ENCODE data around the gene MXI1. TPM values are rescaled to one million over a fixed set of nuclear protein-coding genes. Genes with fewer than 3 reads are reported as not detected.

The MXI1 gene
- total and polyA plus RNA-seq, 2 of the 4 experiments (the other 2 are of a cell fraction), result 7.2 to 11.8 TPM

DNA sequence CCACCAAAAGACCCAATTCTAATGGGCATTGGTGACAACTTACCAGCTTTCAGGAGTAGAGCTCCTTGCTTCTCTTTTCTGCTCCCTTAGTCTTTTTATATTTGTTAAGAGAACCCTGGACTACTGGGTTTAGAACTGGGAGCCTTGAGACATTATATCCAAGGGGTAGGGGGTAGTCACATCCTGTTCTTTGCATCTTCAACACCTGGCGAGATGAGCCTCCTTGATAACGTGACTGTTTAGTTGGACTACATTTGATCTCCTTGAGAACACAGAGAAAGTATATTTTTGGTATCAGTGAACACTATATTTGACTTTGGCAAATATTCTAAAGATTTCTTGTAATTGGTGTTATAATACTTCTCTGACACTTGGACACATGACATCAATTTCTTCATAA lies 106.3 kb downstream of the MXI1 start:
- H3K14ac ChIP-seq (replicated peaks; ENCODE audit: low read depth, low read length), result no peak overlapping the region
- H3K23ac ChIP-seq (ENCODE audit: low read depth, low read length), result no peak overlapping the region
- H2AFZ ChIP-seq (replicated peaks; ENCODE audit: low read length, poor library complexity), result no peak overlapping the region
- H3K27ac ChIP-seq (ENCODE audit: insufficient read depth, low read length), result no peak overlapping the region
- H2BK120ac ChIP-seq (ENCODE audit: low read depth, low read length), result no peak overlapping the region
- peaks cover 2% of the 10 kb centered on the region; the same call in 1 of the 2 replicates for H3K9me1 ChIP-seq (ENCODE audit: insufficient read depth, low read length)
- H2BK20ac ChIP-seq (ENCODE audit: low read depth, low read length), result no peak overlapping the region
- in situ Hi-C loops (cut with MboI; ENCODE audit: low sequenced_read_pairs), result loop anchor here (5.0 to 25.0 kb wide), 2 partner anchors 234 to 1824 kb away; no protein-coding TSS in a partner anchor
- no peak overlapping the region for H3K4me3 ChIP-seq (ENCODE audit: insufficient read depth, low read depth, low read length)
- no peak for TF ChIP-seq MAFK (IDR thresholded peaks at IDR 0.05; ENCODE audit: low read depth, low read length)
- no peak for TF ChIP-seq RCOR1 (IDR thresholded peaks at IDR 0.05; ENCODE audit: insufficient replicate concordance, low read length)
- no peak for TF ChIP-seq RAD21 (IDR thresholded peaks at IDR 0.05; ENCODE audit: low read length)
- no peak for TF ChIP-seq NFE2L2 (IDR thresholded peaks at IDR 0.05; ENCODE audit: low read depth, low read length)
- no peak for TF ChIP-seq SMC3 (IDR thresholded peaks at IDR 0.05; ENCODE audit: low read depth, low read length)
- TF ChIP-seq CHD1 (IDR thresholded peaks at IDR 0.05; ENCODE audit: low read depth, low read length), result no peak
- TF ChIP-seq MAZ (IDR thresholded peaks at IDR 0.05; ENCODE audit: borderline replicate concordance, low read depth, low read length), result no peak
- no peak for TF ChIP-seq CEBPB (IDR thresholded peaks at IDR 0.05; ENCODE audit: low read depth, low read length)
- TF ChIP-seq MXI1 (IDR thresholded peaks at IDR 0.05; ENCODE audit: borderline replicate concordance, low read depth, low read length), result no peak
- no peaks in the 10 kb centered on the region for H3K79me1 ChIP-seq (ENCODE audit: low read depth in 1 of 2, low read length in 2 of 2)
- H3K18ac ChIP-seq (ENCODE audit: low read depth, low read length), result no peak overlapping the region
- no peak overlapping the region for H3K4me2 ChIP-seq (ENCODE audit: low read depth, low read length)
- H4K5ac ChIP-seq (ENCODE audit: low read depth, low read length), result no peak overlapping the region
- DNase-seq (no peak), ATAC-seq (ENCODE audit: low read depth) (no peak)
- no peak overlapping the region for H2BK5ac ChIP-seq (ENCODE audit: low read depth, low read length, poor library complexity, severe bottlenecking)
- WGBS, 2 experiments (ENCODE audit: extremely low coverage in 2 of 2, insufficient read length in 1 of 2), result no CpG with 5 or more reads among the region's 2 CpGs
- no peak overlapping the region for H4K91ac ChIP-seq (ENCODE audit: insufficient read depth, low read depth, low read length)
- no peaks in the 10 kb centered on the region for H3K27me3 ChIP-seq (ENCODE audit: control insufficient read depth, insufficient read depth, low read length)
- no peaks in the 10 kb centered on the region for H3K9me3 ChIP-seq (ENCODE audit: control insufficient read depth, insufficient read depth, low read length)
- H2AK5ac ChIP-seq (ENCODE audit: low read depth, low read length), result 0 out of 2 replicates have a peak overlapping the region, but pooled peaks have one; percentile 31
- H2AK9ac ChIP-seq (replicated peaks; ENCODE audit: low read depth, low read length, poor library complexity), result no peak overlapping the region
- BruUV-seq (replicated peaks), result no TSS peak
- H4K20me1 ChIP-seq (ENCODE audit: insufficient read depth, low read length), result no peaks in the 10 kb centered on the region
- POLR2A ChIA-PET (ENCODE audit: unreplicated experiment), result no interaction called here
- no peaks in the 10 kb centered on the region for H3K4me1 ChIP-seq (ENCODE audit: control insufficient read depth, insufficient read depth, low read length)
- H3K4ac ChIP-seq (ENCODE audit: low read depth, low read length), result no peak overlapping the region
- no peak overlapping the region for H3K9ac ChIP-seq (ENCODE audit: low read depth, low read length)
- CTCF ChIA-PET, result interaction anchor here (2.1 kb wide), 1 partner anchor 233 kb away, joined by 10 read pairs; no protein-coding TSS in a partner anchor
- no peak overlapping the region for H2BK15ac ChIP-seq (ENCODE audit: low read depth, low read length)
- H3K36me3 ChIP-seq (ENCODE audit: control insufficient read depth, insufficient read depth, low read length), result no peaks in the 10 kb centered on the region
- no peak overlapping the region for H3K56ac ChIP-seq (ENCODE audit: extremely low read depth, insufficient read depth, low read length)
- intact Hi-C loops (cut with micrococcal nuclease), result loop anchor here (5.0 to 10.0 kb wide), 2 partner anchors 114 to 581 kb away; no protein-coding TSS in a partner anchor
- H4K8ac ChIP-seq (ENCODE audit: low read depth in 2 of 2, low read length in 2 of 2), result no peak overlapping the region
- dilution Hi-C loops (cut with HindIII; ENCODE audit: low sequenced_read_pairs, unreplicated experiment), result no loop called here
